ENCODE data around the gene SLC1A2.

- TF ChIP-seq CTCF (IDR thresholded peaks at IDR 0.05) (peak in 9 of 12 donors; percentile 20 to 48 (median 27)), POLR2A (IDR thresholded peaks at IDR 0.05) (no peak)
These were observed 7.1 kb downstream of the SLC1A2 start for GRCh38 chr11:35412285-35412684.

All from heart left ventricle (tissue), 13 donors.